CD4-positive, alpha-beta T cell treated with Interleukin-6 for 4 hours (primary cell): ENCODE data around the gene VIM.
A peak's percentile ranks its signal among the peaks of the same experiment; 100 is the strongest.

Experiments used
- DNase-seq: peaks from one replicate; pipeline ENCODE4 v3.0.0-alpha.2; 2020; ENCODE audit warnings: mixed read lengths

Gene VIM

GRCh38 chr10:17228091-17229015 is at the start of gene VIM:
TSS of gene VIM (plus strand) at chr10:17228241. CDS start at chr10:17229423, 1,182 bp downstream.
- DNase-seq: peak; percentile 93

- no peak for DNase-seq
These were observed 49.0 kb upstream of the VIM start for GRCh38 chr10:17179002-17179401.

- no peak for DNase-seq
These were observed 46.9 kb upstream of the VIM start for GRCh38 chr10:17181110-17181509.

GRCh38 chr10:17181751-17182150 is 46.3 kb upstream of the VIM start:
- DNase-seq: no peak

DNA sequence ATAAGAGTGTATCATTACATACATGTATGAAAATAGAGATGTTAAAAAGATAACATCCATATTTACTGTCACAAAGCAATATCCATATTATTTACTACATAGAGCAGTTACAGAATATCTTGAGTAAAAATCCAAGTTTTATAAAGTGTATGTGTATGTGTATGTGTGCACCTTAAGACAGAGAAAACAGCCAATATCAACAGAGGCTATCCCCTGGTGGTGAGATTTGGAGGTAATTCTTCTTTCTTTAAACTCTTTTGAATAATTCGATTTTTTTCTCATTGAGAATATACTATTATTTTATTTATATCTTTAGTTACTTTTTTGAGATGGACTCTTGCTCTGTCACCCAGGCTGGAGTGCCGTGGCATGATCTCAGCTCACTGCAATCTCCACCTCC is 44.9 kb upstream of the VIM start:
- no peak for DNase-seq

DNA sequence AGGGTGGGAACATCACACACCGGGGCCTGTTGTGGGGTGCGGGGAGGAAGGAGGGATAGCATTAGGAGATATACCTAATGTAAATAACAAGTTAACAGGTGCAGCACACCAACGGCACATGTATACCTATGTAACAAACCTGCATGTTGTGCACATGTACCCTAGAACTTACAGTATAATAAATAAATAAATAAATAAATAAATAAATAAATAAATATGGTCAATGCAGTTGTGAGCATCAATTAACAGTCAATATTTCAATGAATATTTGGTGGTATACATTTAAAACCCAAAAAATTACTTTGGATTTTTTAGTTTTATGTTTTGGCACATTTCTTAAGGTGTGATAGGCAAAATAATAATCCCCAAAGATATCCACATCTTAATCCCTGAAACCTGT is 42.2 kb upstream of the VIM start:
- no peak for DNase-seq

GRCh38 chr10:17188644-17189172 is 39.3 kb upstream of the VIM start:
- DNase-seq: no peak

- DNase-seq: no peak
These were observed 37.4 kb upstream of the VIM start for GRCh38 chr10:17190602-17191001.

- DNase-seq: no peak
These were observed 33.0 kb upstream of the VIM start for GRCh38 chr10:17195083-17195482.

GRCh38 chr10:17196045-17196444 is 32.0 kb upstream of the VIM start:
- no peak for DNase-seq

GRCh38 chr10:17196573-17196972 is 31.5 kb upstream of the VIM start:
- no peak for DNase-seq

GRCh38 chr10:17199351-17199804 is 28.7 kb upstream of the VIM start:
- no peak for DNase-seq

GRCh38 chr10:17200001-17200911 is 27.8 kb upstream of the VIM start:
- DNase-seq: no peak

GRCh38 chr10:17200912-17201793 is 26.9 kb upstream of the VIM start, which contains the start of gene TRDMT1:
TSS of gene TRDMT1 (minus strand) at chr10:17201672. CDS start at chr10:17201634, 38 bp downstream.
- DNase-seq: peak; percentile 77

- DNase-seq: no peak
These were observed 26.3 kb upstream of the VIM start for GRCh38 chr10:17201794-17202116.

DNA sequence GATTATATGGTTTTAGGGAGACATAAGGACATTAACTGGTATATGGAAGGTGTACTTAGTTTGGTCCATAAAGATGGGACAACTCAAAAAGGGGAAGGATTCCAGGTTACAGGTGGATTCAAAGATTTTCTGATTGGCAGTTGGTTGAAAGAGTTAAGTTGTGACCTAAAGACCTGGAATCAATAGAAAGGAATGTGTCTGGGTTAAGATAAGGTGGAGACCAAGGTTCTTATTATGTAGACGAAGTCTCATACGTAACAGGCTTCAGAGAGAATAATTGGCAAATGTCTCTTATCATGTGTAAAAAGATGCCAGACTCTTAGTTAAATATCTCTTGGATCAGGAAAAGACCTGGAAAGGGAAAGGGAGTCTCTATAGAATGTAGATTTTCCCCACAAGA is 25.5 kb upstream of the VIM start:
- DNase-seq: no peak

- no peak for DNase-seq
These were observed 25.0 kb upstream of the VIM start for GRCh38 chr10:17202999-17203398.

- no peak for DNase-seq
These were observed 24.6 kb upstream of the VIM start for GRCh38 chr10:17203416-17203815.

DNA sequence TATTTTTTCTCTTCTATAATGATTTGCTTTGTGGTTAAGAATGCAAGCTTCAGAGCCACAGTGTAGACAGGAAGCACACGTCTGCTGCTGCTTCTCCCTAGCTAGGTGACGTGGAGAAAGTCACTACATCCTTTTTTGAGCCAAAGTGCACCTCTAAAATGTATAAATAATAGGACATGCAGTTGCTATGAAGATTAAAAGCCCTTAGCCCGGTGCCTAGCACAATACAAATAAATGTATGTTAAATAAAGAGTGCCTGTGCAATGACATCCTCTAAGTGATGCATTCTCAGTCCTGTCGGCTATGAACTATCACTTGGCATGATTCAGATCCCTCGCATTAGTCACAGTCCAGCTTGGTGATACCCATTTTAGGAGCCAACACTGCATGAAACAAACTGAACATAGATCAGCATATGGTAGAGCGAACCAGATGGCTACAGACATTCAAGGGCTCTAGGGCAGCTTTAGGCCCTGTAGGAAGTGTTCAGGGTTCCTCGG is 21.8 kb upstream of the VIM start:
- DNase-seq: peak; percentile 65

GRCh38 chr10:17208476-17208875 is 19.6 kb upstream of the VIM start:
- DNase-seq: no peak

- DNase-seq: no peak
These were observed 18.7 kb upstream of the VIM start for GRCh38 chr10:17209302-17209701.

DNA sequence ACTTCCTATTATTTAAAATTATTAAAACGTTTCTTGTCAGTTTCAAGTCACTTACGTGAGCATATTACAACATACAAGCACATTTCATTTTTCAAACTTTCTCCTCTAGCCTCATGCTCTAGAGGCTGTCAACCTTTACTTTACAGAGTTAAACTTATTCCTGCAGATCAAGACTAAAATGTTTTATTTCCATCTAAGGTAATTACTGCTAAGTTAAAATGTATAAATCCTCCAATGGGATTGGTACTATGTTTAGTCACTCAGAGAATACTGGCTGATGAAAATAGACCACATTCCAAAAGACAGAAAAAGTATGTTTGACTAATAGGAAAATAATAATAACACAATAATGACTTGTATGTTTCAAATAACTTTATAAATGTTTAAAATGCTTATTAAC is 18.2 kb upstream of the VIM start:
- no peak for DNase-seq
